ENCODE measurements around the gene KCNAB3.

KCNAB3 gene

GRCh38 chr17:7882068-7882467, 47.6 kb downstream of the KCNAB3 start:
- no peak for TF ChIP-seq CTCF (IDR thresholded peaks at IDR 0.05; ENCODE audit: low read depth, low read length)
- Histone ChIP-seq H3K27me3 (no peaks in the 10 kb centered on the region), H3K4me3 (ENCODE audit: low read depth, low read length) (peak overlapping the region; percentile 60), H3K36me3 (peaks cover 5% of the 10 kb centered on the region; the same call in 1 of the 2 replicates), H3K9me3 (no peaks in the 10 kb centered on the region), H3K4me1 (peaks cover 3% of the 10 kb centered on the region; the same call in 1 of the 2 replicates)
- no peak for DNase-seq

- no peaks in the 10 kb centered on the region for H3K27me3 ChIP-seq
- H3K36me3 ChIP-seq: peaks cover 5% of the 10 kb centered on the region; the same call in 1 of the 2 replicates
- no peaks in the 10 kb centered on the region for H3K9me3 ChIP-seq
- peaks cover 3% of the 10 kb centered on the region; the same call in 1 of the 2 replicates for H3K4me1 ChIP-seq
- no peak for TF ChIP-seq CTCF (IDR thresholded peaks at IDR 0.05; ENCODE audit: low read depth, low read length)
- peak overlapping the region; percentile 60 for H3K4me3 ChIP-seq (ENCODE audit: low read depth, low read length)
- DNase-seq: peak; percentile 71
Measured at GRCh38 chr17:7881276-7882054, 48.2 kb downstream of the KCNAB3 start.

- H3K9me3 ChIP-seq: no peaks in the 10 kb centered on the region
- no peak for TF ChIP-seq CTCF (IDR thresholded peaks at IDR 0.05; ENCODE audit: low read depth, low read length)
- no peaks in the 10 kb centered on the region for H3K27me3 ChIP-seq
- peaks cover 3% of the 10 kb centered on the region; the same call in 1 of the 2 replicates for H3K4me1 ChIP-seq
- no peak for DNase-seq
- peaks cover 5% of the 10 kb centered on the region; the same call in 1 of the 2 replicates for H3K36me3 ChIP-seq
- no peak overlapping the region for H3K4me3 ChIP-seq (ENCODE audit: low read depth, low read length)
Measured at GRCh38 chr17:7880076-7880868, 49.4 kb downstream of the KCNAB3 start.

GRCh38 chr17:7878234-7878633, 51.4 kb downstream of the KCNAB3 start:
- Histone ChIP-seq H3K36me3 (peaks cover 5% of the 10 kb centered on the region; the same call in 1 of the 2 replicates), H3K4me1 (peaks cover 3% of the 10 kb centered on the region; the same call in 1 of the 2 replicates)
- no peak for TF ChIP-seq CTCF (IDR thresholded peaks at IDR 0.05; ENCODE audit: low read depth, low read length)

GRCh38 chr17:7875804-7876370, 53.8 kb downstream of the KCNAB3 start:
- DNase-seq: no peak
- H3K27me3 ChIP-seq: no peaks in the 10 kb centered on the region
- H3K4me1 ChIP-seq: no peaks in the 10 kb centered on the region
- TF ChIP-seq CTCF (IDR thresholded peaks at IDR 0.05; ENCODE audit: low read depth, low read length): no peak
- no peaks in the 10 kb centered on the region for H3K9me3 ChIP-seq
- H3K36me3 ChIP-seq: peaks cover 5% of the 10 kb centered on the region; the same call in 1 of the 2 replicates
- H3K4me3 ChIP-seq (ENCODE audit: low read depth, low read length): no peak overlapping the region

More at GRCh38 chr17:7878234-7878633, 51.4 kb downstream of the KCNAB3 start:
- no peaks in the 10 kb centered on the region for H3K27me3 ChIP-seq
- no peaks in the 10 kb centered on the region for H3K9me3 ChIP-seq
- no peak for DNase-seq
- no peak overlapping the region for H3K4me3 ChIP-seq (ENCODE audit: low read depth, low read length)
